ENCODE measurements around the gene RAD18. TPM values are rescaled to one million over a fixed set of nuclear protein-coding genes. Genes with fewer than 3 reads are reported as not detected.

The RAD18 gene
- total and polyA plus RNA-seq, 4 donors, result 1.2 to 9.0 (median 4.3) TPM

DNA sequence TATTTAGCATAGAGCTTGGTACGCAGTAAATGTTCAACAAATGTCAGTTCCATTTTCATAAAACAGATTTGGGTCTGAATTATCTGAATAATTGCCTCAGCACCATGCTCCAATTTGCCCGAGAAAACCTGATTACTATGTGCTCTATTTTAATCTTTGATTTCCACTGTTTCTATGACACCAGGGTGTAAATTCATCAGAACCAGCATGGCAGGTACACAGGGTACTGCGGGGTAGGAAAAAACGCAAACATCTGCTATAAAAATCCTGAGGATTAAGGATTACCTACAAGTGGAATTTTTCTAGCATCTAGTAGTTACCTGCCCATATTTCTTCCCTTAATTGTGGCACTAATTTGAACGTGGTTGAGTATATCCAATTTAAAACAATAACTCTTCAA is 70.3 kb downstream of the RAD18 start:
- H3K9ac ChIP-seq (ENCODE audit: low read depth in 1 of 2, low read length in 2 of 2), result no peak overlapping the region
- H3K36me3 ChIP-seq (ENCODE audit: control insufficient read depth in 4 of 4, insufficient read depth in 3 of 4, low read depth in 1 of 4, low read length in 3 of 4), result no peaks in the 10 kb centered on the region
- no peak for DNase-seq (ENCODE audit: low spot score)
- H3K27me3 ChIP-seq (ENCODE audit: control insufficient read depth in 4 of 4, insufficient read depth in 4 of 4, low read length in 3 of 4), result no peaks in the 10 kb centered on the region
- no peaks in the 10 kb centered on the region for H3K9me3 ChIP-seq (ENCODE audit: control insufficient read depth in 4 of 4, low read length in 3 of 4)
- no peak overlapping the region for H3K4me3 ChIP-seq (ENCODE audit: low read depth in 1 of 3, low read length in 3 of 3)
- TF ChIP-seq FOXA2 (IDR thresholded peaks at IDR 0.05) (no peak), RXRA (IDR thresholded peaks at IDR 0.05) (no peak), EGR1 (IDR thresholded peaks at IDR 0.05; ENCODE audit: low read depth in 2 of 2) (no peak), YY1 (IDR thresholded peaks at IDR 0.05) (no peak), HNF4G (IDR thresholded peaks at IDR 0.05) (no peak), REST (IDR thresholded peaks at IDR 0.05) (no peak), HNF4A (conservative IDR thresholded peaks at IDR 0.05) (no peak), MAX (IDR thresholded peaks at IDR 0.05) (no peak), NR2F2 (IDR thresholded peaks at IDR 0.05) (no peak)
- WGBS, result 97% methylated on average over 5 of the region's 5 CpGs
- no peak overlapping the region for H3K27ac ChIP-seq (ENCODE audit: low read depth in 1 of 2, low read length in 2 of 2)
- H3K4me1 ChIP-seq (ENCODE audit: control insufficient read depth in 4 of 4, insufficient read depth in 4 of 4, low read length in 3 of 4), result no peaks in the 10 kb centered on the region

DNA sequence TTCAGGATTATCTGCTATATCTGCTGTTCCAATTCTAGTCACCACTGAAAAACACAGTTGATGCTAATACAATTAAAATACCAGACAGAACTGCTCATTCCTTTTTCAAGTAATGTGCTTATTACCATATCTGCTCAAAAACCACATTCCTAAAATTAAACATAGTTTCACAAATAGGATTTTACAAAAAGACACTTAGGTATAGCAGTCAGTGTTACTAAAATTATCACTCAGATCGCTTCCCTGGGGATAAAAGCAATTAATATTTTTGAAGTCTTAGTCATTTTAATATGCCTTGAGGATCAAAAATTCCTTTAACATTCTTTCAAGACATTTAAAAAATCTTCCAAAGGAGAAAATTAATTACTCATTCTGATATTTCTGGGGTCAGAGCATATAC is 71.5 kb downstream of the RAD18 start:
- DNase-seq (ENCODE audit: low spot score), result no peak
- no peak overlapping the region for H3K27ac ChIP-seq (ENCODE audit: low read depth in 1 of 2, low read length in 2 of 2)
- H3K4me1 ChIP-seq (ENCODE audit: control insufficient read depth in 4 of 4, insufficient read depth in 4 of 4, low read length in 3 of 4), result no peaks in the 10 kb centered on the region
- no peaks in the 10 kb centered on the region for H3K36me3 ChIP-seq (ENCODE audit: control insufficient read depth in 4 of 4, insufficient read depth in 3 of 4, low read depth in 1 of 4, low read length in 3 of 4)
- 98% methylated on average over 1 of the region's 1 CpG for WGBS
- H3K9ac ChIP-seq (ENCODE audit: low read depth in 1 of 2, low read length in 2 of 2), result no peak overlapping the region
- no peaks in the 10 kb centered on the region for H3K9me3 ChIP-seq (ENCODE audit: control insufficient read depth in 4 of 4, low read length in 3 of 4)
- no peak overlapping the region for H3K4me3 ChIP-seq (ENCODE audit: low read depth in 1 of 3, low read length in 3 of 3)
- H3K27me3 ChIP-seq (ENCODE audit: control insufficient read depth in 4 of 4, insufficient read depth in 4 of 4, low read length in 3 of 4), result no peaks in the 10 kb centered on the region
- TF ChIP-seq JUND (IDR thresholded peaks at IDR 0.05) (no peak), TAF1 (conservative IDR thresholded peaks at IDR 0.05) (no peak), ZBTB33 (IDR thresholded peaks at IDR 0.05) (no peak), ATF3 (IDR thresholded peaks at IDR 0.05) (no peak), GABPA (IDR thresholded peaks at IDR 0.05 in 1 of 2, conservative IDR thresholded peaks at IDR 0.05 in 1 of 2) (no peak), SP1 (IDR thresholded peaks at IDR 0.05) (no peak), NR2F2 (IDR thresholded peaks at IDR 0.05) (no peak), RXRA (IDR thresholded peaks at IDR 0.05) (no peak), RAD21 (IDR thresholded peaks at IDR 0.05) (no peak), HNF4G (IDR thresholded peaks at IDR 0.05) (no peak), MAX (IDR thresholded peaks at IDR 0.05) (no peak), FOXA2 (IDR thresholded peaks at IDR 0.05) (no peak), CTCF (IDR thresholded peaks at IDR 0.05; ENCODE audit: low read depth, low read length, missing input control) (no peak), YY1 (IDR thresholded peaks at IDR 0.05) (no peak), EGR1 (IDR thresholded peaks at IDR 0.05; ENCODE audit: low read depth in 2 of 2) (no peak)

All from liver (tissue), 9 donors.